Measurements from ENCODE around the gene OGDH.
A peak's percentile ranks its signal among the peaks of the same experiment; 100 is the strongest.

The OGDH gene

DNA sequence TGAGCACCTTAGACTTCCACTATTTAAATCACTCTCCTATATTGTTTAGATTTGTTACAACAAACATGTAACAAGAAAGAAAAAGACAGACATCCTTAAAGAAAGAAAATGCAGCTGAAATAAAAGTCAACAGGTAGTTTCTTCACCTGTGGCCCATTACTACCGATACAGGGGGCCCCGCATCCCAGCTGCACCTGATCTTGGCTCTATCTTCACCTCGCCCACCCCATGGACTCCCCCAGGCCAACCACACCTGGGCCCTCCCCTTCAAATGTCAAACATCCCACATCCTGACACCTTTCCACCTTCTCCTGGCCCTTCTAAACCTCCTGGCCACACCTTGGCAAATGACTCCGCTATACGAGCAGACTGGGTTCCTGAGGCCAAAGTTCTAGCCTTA, 39.7 kb upstream of the OGDH start:
- Histone ChIP-seq H3K4me3 (ENCODE audit: low read length in 2 of 2) (no peak overlapping the region), H3K36me3 (ENCODE audit: control insufficient read depth in 2 of 2, insufficient read depth in 2 of 2, low read length in 2 of 2) (peaks cover 59 to 61% of the 10 kb centered on the region in 2 donors), H3K9ac (ENCODE audit: low read length in 2 of 2) (no peak overlapping the region), H3K27me3 (ENCODE audit: control insufficient read depth in 1 of 2, insufficient read depth in 2 of 2, low read length in 2 of 2) (no peaks in the 10 kb centered on the region), H3K27ac (ENCODE audit: low read length) (no peak overlapping the region), H3K4me1 (ENCODE audit: control insufficient read depth, insufficient read depth, low read length) (no peaks in the 10 kb centered on the region), H3K9me3 (ENCODE audit: control insufficient read depth in 2 of 2, low read length in 2 of 2) (no peaks in the 10 kb centered on the region)

DNA sequence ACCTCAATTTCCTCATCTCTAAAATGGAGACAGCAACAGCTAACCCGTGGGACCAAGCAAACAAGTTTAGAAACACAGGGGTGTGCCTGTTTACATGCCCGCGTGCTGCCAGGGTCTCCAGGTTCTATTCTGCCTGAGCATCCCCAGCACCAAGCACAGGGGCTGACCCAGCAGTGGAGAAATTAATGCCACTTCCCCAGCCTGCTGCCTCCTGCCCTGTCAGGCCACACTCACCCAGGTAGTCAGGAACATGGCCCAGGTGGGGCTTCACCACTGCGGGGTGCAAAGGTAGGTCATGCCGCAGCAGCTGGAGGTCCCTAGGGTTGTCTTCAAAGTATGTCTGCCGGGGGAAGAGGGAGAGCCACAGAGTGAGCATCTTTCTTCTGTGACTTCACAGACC, 38.5 kb upstream of the OGDH start:
- Histone ChIP-seq H3K27me3 (ENCODE audit: control insufficient read depth in 1 of 2, insufficient read depth in 2 of 2, low read length in 2 of 2) (no peaks in the 10 kb centered on the region), H3K9ac (ENCODE audit: low read length in 2 of 2) (no peak overlapping the region), H3K36me3 (ENCODE audit: control insufficient read depth in 2 of 2, insufficient read depth in 2 of 2, low read length in 2 of 2) (peaks cover 67 to 72% of the 10 kb centered on the region in 2 donors), H3K9me3 (ENCODE audit: control insufficient read depth in 2 of 2, low read length in 2 of 2) (no peaks in the 10 kb centered on the region), H3K4me3 (ENCODE audit: low read length in 2 of 2) (no peak overlapping the region), H3K4me1 (ENCODE audit: control insufficient read depth, insufficient read depth, low read length) (peaks cover 9% of the 10 kb centered on the region), H3K27ac (ENCODE audit: low read length) (no peak overlapping the region)

DNA sequence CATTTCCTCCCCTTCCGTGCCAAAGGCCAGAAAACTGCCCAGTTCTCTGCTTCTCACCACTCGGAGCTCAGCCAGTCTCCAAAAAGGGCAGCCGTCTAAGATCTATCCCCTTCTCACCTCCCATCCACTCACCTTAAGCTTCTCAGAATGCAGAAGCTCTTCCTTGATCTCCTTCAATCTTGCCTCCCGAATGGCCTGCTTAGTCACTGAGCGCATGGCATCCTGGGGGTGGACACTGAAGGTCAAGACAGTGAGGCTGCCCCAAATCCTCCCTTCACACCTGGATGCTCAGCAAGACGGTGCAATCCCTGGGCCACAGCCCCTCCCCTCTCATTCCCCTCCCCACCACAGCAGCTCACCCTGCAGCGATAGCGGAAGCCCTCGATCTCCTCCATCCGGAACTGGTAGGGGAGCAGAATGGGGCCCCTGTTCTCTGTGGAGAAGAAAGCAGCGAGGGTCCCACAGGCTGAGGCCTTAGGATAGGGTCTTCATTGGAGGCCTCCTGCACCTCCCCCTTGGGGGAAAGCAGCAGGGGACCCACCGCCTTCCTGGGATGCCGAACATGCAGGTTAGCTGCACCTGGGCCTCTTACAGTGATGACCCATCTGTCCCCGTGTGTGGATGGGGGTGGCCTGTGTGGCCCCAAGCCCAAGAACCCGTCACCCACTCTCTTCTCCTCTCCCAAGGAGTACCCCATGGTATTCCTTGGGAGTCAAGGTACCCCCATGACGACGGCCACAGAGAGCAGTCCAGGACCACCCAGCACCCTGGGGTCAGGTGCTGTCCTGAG, 37.5 kb upstream of the OGDH start:
- H3K4me1 ChIP-seq (ENCODE audit: control insufficient read depth, insufficient read depth, low read length), result peaks cover 16% of the 10 kb centered on the region
- no peak overlapping the region for H3K4me3 ChIP-seq (ENCODE audit: low read length in 2 of 2)
- H3K27ac ChIP-seq (ENCODE audit: low read length), result no peak overlapping the region
- no peaks in the 10 kb centered on the region for H3K27me3 ChIP-seq (ENCODE audit: control insufficient read depth in 1 of 2, insufficient read depth in 2 of 2, low read length in 2 of 2)
- H3K9me3 ChIP-seq (ENCODE audit: control insufficient read depth in 2 of 2, low read length in 2 of 2), result no peaks in the 10 kb centered on the region
- peaks cover 67 to 71% of the 10 kb centered on the region in 2 donors for H3K36me3 ChIP-seq (ENCODE audit: control insufficient read depth in 2 of 2, insufficient read depth in 2 of 2, low read length in 2 of 2)
- H3K9ac ChIP-seq (ENCODE audit: low read length in 2 of 2), result no peak overlapping the region

DNA sequence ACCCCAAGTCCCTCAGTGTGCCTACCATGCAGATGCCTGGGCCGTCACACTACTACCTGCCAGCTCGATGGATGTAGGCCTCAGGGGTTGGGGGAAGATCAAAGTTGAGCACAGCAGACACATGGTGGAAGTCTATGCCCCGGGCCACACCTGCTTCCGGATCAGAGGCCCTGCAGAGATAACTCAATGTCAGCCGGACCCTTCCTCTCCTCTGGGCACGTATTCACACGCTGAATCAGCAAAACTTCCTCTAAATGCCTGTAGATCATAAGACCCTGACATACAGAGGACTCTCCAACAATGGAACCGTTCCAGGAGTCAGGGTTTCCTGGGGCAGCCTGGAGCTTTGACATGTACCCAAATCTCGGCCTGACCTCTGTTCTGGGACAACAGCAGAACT, 36.5 kb upstream of the OGDH start:
- Histone ChIP-seq H3K4me1 (ENCODE audit: control insufficient read depth, insufficient read depth, low read length) (peaks cover 24% of the 10 kb centered on the region), H3K9me3 (ENCODE audit: control insufficient read depth in 2 of 2, low read length in 2 of 2) (no peaks in the 10 kb centered on the region), H3K36me3 (ENCODE audit: control insufficient read depth in 2 of 2, insufficient read depth in 2 of 2, low read length in 2 of 2) (peaks cover 61 to 63% of the 10 kb centered on the region in 2 donors), H3K9ac (ENCODE audit: low read length in 2 of 2) (no peak overlapping the region), H3K27me3 (ENCODE audit: control insufficient read depth in 1 of 2, insufficient read depth in 2 of 2, low read length in 2 of 2) (no peaks in the 10 kb centered on the region), H3K4me3 (ENCODE audit: low read length in 2 of 2) (no peak overlapping the region), H3K27ac (ENCODE audit: low read length) (no peak overlapping the region)

DNA sequence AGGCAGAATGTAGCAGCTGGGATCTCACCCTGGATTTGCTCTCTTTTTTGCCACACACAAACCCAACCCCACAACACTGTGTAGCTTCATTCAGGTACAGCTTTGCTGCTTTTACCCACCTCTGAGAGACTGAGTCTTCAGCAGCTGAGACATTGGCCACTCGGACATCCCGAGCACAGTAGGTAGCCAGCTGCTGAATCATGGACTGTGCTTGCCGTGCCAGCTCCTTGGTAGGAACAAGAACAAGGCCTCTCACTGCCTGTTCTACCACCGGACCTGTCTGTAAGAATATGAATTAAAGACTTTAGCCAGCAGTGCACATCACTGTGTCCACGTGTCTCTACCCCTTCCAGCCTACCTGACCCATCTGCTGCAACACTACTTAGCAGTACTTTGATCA, 33.7 kb upstream of the OGDH start:
- Histone ChIP-seq H3K36me3 (ENCODE audit: control insufficient read depth in 2 of 2, insufficient read depth in 2 of 2, low read length in 2 of 2) (peaks cover 50 to 56% of the 10 kb centered on the region in 2 donors), H3K9me3 (ENCODE audit: control insufficient read depth in 2 of 2, low read length in 2 of 2) (no peaks in the 10 kb centered on the region), H3K27ac (ENCODE audit: low read length) (peak overlapping the region; percentile 80), H3K4me3 (ENCODE audit: low read length in 2 of 2) (peak overlapping the region; percentile 96 to 97), H3K4me1 (ENCODE audit: control insufficient read depth, insufficient read depth, low read length) (peaks cover 24% of the 10 kb centered on the region), H3K9ac (ENCODE audit: low read length in 2 of 2) (peak overlapping the region; percentile 92 to 94), H3K27me3 (ENCODE audit: control insufficient read depth in 1 of 2, insufficient read depth in 2 of 2, low read length in 2 of 2) (no peaks in the 10 kb centered on the region)

DNA sequence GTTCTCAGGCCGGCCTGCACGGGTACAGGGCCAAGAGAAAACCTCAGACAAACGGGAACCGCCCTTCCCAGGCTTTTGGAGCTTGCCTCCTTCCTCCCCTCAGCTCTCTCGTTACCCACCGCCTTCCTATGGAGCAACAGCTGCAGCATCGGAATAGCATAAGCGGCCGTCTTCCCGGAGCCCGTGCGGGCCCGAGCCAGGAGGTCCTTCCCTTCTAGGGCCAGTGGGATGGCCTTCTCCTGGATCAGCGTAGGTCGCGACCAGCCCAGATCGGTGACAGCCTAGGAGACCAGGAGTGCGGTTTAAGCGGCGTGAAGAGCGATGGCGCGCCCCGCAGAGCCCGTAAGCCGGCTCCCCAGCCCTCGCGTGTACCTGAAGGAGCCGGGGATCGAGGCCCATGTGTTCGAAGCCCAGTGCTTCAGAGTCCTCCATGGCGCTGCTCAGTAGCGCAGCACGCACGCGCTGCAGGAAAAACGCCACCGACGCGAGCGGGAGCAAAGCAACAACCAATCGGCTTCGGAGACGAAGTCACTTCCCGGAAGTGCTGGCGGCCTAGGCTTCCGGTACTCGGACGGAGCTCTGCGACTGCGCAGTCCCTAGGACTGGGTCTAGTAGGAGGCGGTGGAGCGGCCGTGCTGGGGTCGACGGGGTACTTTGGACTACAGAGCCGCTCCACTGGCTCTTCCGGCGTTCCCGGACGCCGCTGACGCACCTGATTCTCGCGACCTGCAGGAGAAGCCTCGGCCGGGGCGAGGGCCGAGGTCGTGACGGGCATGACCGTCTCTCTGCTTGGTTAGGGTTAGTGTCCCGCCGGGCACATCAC, 32.8 kb upstream of the OGDH start, which contains the start of gene DDX56:
TSS of gene DDX56 (minus strand) at position 445 of the 823 bp plus-strand sequence. CDS start at position 432, 13 bp downstream.
- Histone ChIP-seq H3K27me3 (ENCODE audit: control insufficient read depth in 1 of 2, insufficient read depth in 2 of 2, low read length in 2 of 2) (no peaks in the 10 kb centered on the region), H3K9me3 (ENCODE audit: control insufficient read depth in 2 of 2, low read length in 2 of 2) (no peaks in the 10 kb centered on the region), H3K4me3 (ENCODE audit: low read length in 2 of 2) (peak within 1 kb of the TSS; percentile 96 to 97), H3K27ac (ENCODE audit: low read length) (peak within 1 kb of the TSS; percentile 80), H3K4me1 (ENCODE audit: control insufficient read depth, insufficient read depth, low read length) (peaks cover 24% of the 10 kb centered on the region), H3K36me3 (ENCODE audit: control insufficient read depth in 2 of 2, insufficient read depth in 2 of 2, low read length in 2 of 2) (peaks cover 46 to 53% of the 10 kb centered on the region in 2 donors), H3K9ac (ENCODE audit: low read length in 2 of 2) (peak within 1 kb of the TSS; percentile 92 to 94)

DNA sequence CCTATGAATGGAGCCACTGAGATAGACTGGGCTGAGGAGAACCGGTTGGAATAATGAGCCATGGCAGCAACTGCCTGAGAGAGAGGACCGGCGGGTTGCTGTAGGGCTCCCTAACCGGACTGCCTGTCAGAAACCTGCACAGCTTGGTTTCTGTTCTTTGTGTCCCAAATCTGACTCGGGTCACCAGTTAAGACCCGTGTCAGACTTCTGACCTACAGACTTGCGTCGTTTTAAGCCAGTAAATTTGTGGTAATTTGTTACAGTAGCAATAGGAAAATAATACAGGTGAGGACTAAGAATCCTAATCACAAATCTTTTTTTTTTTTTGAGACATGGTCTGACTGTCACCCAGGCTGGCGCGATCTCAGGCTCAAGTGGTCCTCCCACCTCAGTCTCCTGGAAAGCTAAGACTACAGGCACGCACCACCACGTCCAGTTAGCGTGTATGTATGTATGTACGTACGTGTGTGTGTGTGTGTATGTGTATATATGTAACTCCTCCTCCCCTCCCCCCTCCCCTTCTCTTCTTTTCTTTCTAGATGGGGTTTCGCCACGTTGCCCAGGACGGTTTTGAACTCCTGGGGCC, 32.0 kb upstream of the OGDH start:
- peaks cover 24% of the 10 kb centered on the region for H3K4me1 ChIP-seq (ENCODE audit: control insufficient read depth, insufficient read depth, low read length)
- H3K27ac ChIP-seq (ENCODE audit: low read length), result peak overlapping the region; percentile 80
- H3K27me3 ChIP-seq (ENCODE audit: control insufficient read depth in 1 of 2, insufficient read depth in 2 of 2, low read length in 2 of 2), result no peaks in the 10 kb centered on the region
- H3K4me3 ChIP-seq (ENCODE audit: low read length in 2 of 2), result peak overlapping the region; percentile 96 to 97
- H3K36me3 ChIP-seq (ENCODE audit: control insufficient read depth in 2 of 2, insufficient read depth in 2 of 2, low read length in 2 of 2), result peaks cover 44 to 52% of the 10 kb centered on the region in 2 donors
- H3K9ac ChIP-seq (ENCODE audit: low read length in 2 of 2), result peak overlapping the region; percentile 92 to 94
- H3K9me3 ChIP-seq (ENCODE audit: control insufficient read depth in 2 of 2, low read length in 2 of 2), result no peaks in the 10 kb centered on the region

DNA sequence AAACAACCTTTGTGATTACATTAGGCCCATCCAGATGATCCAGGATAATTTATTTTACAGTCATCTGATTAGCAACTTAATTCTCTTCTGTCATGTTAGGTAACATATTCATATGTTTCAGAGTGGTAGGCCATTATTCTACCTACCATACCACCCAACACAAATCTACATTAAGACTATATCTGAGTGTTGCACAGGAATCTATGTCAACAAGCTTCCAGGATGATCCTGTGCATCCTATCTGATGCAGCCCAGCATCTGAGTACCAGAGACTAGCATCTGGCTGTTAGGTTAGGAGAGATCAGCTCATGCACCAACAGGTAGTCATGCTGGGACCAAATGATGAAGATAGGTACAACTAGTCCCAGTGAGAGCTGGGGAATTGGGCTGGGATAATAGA, 31.4 kb upstream of the OGDH start:
- peaks cover 24% of the 10 kb centered on the region for H3K4me1 ChIP-seq (ENCODE audit: control insufficient read depth, insufficient read depth, low read length)
- H3K27me3 ChIP-seq (ENCODE audit: control insufficient read depth in 1 of 2, insufficient read depth in 2 of 2, low read length in 2 of 2), result no peaks in the 10 kb centered on the region
- H3K9me3 ChIP-seq (ENCODE audit: control insufficient read depth in 2 of 2, low read length in 2 of 2), result no peaks in the 10 kb centered on the region
- peaks cover 43 to 45% of the 10 kb centered on the region in 2 donors for H3K36me3 ChIP-seq (ENCODE audit: control insufficient read depth in 2 of 2, insufficient read depth in 2 of 2, low read length in 2 of 2)
- no peak overlapping the region for H3K9ac ChIP-seq (ENCODE audit: low read length in 2 of 2)
- no peak overlapping the region for H3K4me3 ChIP-seq (ENCODE audit: low read length in 2 of 2)
- no peak overlapping the region for H3K27ac ChIP-seq (ENCODE audit: low read length)

DNA sequence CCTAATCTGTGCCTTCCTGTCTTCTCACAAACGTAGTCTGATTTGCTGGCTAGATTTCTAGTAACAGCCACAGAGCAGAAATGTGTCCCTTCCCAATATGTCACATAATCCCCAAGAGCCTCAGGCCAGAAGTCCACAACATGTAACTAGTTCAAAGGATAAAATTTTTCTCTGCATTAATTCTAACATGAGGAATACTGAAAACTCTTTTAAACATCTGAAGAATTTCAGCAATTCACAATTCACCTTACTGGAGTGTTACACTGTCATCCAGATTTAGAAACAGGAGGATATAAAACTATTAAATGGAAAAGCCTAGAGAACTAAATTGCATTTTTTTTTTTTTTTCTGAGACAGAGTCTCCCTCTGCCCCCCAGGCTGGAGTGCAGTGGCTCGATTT, 30.2 kb upstream of the OGDH start:
- Histone ChIP-seq H3K27ac (ENCODE audit: low read length) (no peak overlapping the region), H3K4me3 (ENCODE audit: low read length in 2 of 2) (no peak overlapping the region), H3K36me3 (ENCODE audit: control insufficient read depth in 2 of 2, insufficient read depth in 2 of 2, low read length in 2 of 2) (peaks cover 34 to 37% of the 10 kb centered on the region in 2 donors), H3K9ac (ENCODE audit: low read length in 2 of 2) (no peak overlapping the region), H3K27me3 (ENCODE audit: control insufficient read depth in 1 of 2, insufficient read depth in 2 of 2, low read length in 2 of 2) (no peaks in the 10 kb centered on the region), H3K4me1 (ENCODE audit: control insufficient read depth, insufficient read depth, low read length) (peaks cover 35% of the 10 kb centered on the region), H3K9me3 (ENCODE audit: control insufficient read depth in 2 of 2, low read length in 2 of 2) (no peaks in the 10 kb centered on the region)

DNA sequence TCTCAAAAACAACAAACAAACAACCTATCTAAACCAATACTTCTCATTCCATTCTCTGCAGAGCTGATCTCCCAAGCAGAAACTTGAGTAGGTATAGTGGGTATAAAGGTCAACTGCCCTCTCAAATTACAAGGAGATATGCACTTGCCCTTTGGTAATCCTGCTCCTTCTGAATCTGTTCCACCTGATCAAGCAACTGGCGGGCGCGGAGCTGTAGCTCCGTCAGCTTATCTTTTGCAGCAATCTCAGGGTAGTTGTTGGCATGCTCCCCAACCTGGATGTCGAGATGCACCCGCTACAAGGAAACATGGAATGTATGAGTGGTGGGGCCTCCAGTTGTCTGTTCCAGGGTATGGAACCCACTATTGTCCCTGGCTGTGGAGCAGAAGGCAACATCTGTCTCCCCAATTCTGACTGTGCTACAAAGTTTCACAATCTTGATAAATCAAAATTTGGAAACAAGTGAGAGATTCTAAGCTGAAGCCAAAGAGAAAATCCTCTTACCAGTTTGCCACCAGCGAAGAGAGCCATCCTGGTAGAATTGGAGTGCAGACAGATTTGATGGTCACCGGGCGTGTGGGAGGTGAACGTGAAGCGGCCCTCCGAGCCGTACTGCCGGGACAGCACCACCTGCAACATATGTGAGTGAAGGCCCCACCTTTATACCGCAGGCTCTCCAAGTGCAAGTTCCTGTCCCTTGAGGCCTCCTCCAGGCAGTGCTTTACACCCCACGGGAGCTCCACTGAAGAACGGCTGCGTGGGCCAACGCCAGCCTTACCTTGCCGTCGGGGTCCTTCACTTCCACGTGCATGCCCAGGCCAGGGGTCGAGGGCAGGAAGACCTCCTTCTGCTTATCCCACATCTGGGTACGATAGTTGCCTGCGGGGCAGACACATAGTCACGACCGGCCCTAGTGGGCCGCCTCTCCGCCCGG, 25.2 kb upstream of the OGDH start:
- Histone ChIP-seq H3K4me1 (ENCODE audit: control insufficient read depth, insufficient read depth, low read length) (peaks cover 18% of the 10 kb centered on the region), H3K27me3 (ENCODE audit: control insufficient read depth in 1 of 2, insufficient read depth in 2 of 2, low read length in 2 of 2) (no peaks in the 10 kb centered on the region)

More for the DNA sequence above, 25.2 kb upstream of the OGDH start:
- Histone ChIP-seq H3K9ac (ENCODE audit: low read length in 2 of 2) (peak overlapping the region; percentile 90 to 95), H3K36me3 (ENCODE audit: control insufficient read depth in 2 of 2, insufficient read depth in 2 of 2, low read length in 2 of 2) (peaks cover 14 to 20% of the 10 kb centered on the region in 2 donors), H3K9me3 (ENCODE audit: control insufficient read depth in 2 of 2, low read length in 2 of 2) (no peaks in the 10 kb centered on the region), H3K4me3 (ENCODE audit: low read length in 2 of 2) (peak overlapping the region; percentile 84 to 96), H3K27ac (ENCODE audit: low read length) (peak overlapping the region; percentile 86)
